H9 (cell line): ENCODE data around the gene TGFBR3L. TPM values are rescaled to one million over a fixed set of nuclear protein-coding genes. Genes with fewer than 3 reads are reported as not detected.

Experiments
- DNase-seq: peaks from one replicate; pipeline ENCODE4 v3.0.0-alpha.2; 2017
- H2AFZ ChIP-seq: one replicate; pipeline ENCODE4 v1.6.1; 2013; ENCODE audit warnings: mild to moderate bottlenecking, low read length, control low read depth, moderate library complexity
- H2AK5ac ChIP-seq: 2 replicates; pipeline ENCODE4 v1.6.1; 2013; ENCODE audit warnings: low read length, control low read depth, mixed read lengths; ENCODE audit not compliant: insufficient read length
- H2BK120ac ChIP-seq: one replicate; pipeline ENCODE4 v1.6.1; 2013; ENCODE audit warnings: low read depth, mild to moderate bottlenecking, low read length, control low read depth, inconsistent platforms; ENCODE audit not compliant: poor library complexity, severe bottlenecking
- H2BK12ac ChIP-seq: 2 replicates; pipeline ENCODE4 v1.6.1; 2013; ENCODE audit warnings: low read length, control low read depth, mixed read lengths, low read depth; ENCODE audit not compliant: insufficient read length
- H2BK15ac ChIP-seq: 2 replicates; pipeline ENCODE4 v1.6.1; 2013; ENCODE audit warnings: low read depth, low read length, control low read depth
- H2BK20ac ChIP-seq: one replicate; pipeline ENCODE4 v1.6.1; 2013; ENCODE audit warnings: low read depth, mild to moderate bottlenecking, low read length, control low read depth, inconsistent platforms; ENCODE audit not compliant: poor library complexity, severe bottlenecking
- H2BK5ac ChIP-seq: 2 replicates; pipeline ENCODE4 v1.6.1; 2013; ENCODE audit warnings: low read length, control low read depth, mixed read lengths; ENCODE audit not compliant: insufficient read length
- H3K14ac ChIP-seq: 2 replicates; pipeline ENCODE4 v1.6.1; 2013; ENCODE audit warnings: low read length, control low read depth; ENCODE audit not compliant: insufficient read depth
- H3K18ac ChIP-seq: 2 replicates; pipeline ENCODE4 v1.6.1; 2013; ENCODE audit warnings: low read depth, mild to moderate bottlenecking, mixed read lengths, low read length, control low read depth; ENCODE audit not compliant: insufficient read length
- H3K23ac ChIP-seq: 2 replicates; pipeline ENCODE4 v1.6.1; 2013; ENCODE audit warnings: low read length, control low read depth, mixed read lengths, low read depth; ENCODE audit not compliant: insufficient read length
- H3K23me2 ChIP-seq: 2 replicates; pipeline ENCODE4 v1.6.1; 2013; ENCODE audit warnings: low read depth, mild to moderate bottlenecking, mixed read lengths, low read length, control low read depth; ENCODE audit not compliant: insufficient read length, poor library complexity, severe bottlenecking
- H3K27ac ChIP-seq: 2 replicates; pipeline ENCODE4 v1.5.1; 2013; ENCODE audit warnings: low read length, control low read depth, mixed read lengths, low read depth; ENCODE audit not compliant: insufficient read length
- H3K27me3 ChIP-seq: 2 replicates; pipeline ENCODE4 v1.6.1; 2013; ENCODE audit warnings: low read length, control low read depth, inconsistent platforms; ENCODE audit not compliant: insufficient read depth
- H3K4ac ChIP-seq: 2 replicates; pipeline ENCODE4 v1.6.1; 2013; ENCODE audit warnings: low read depth, mild to moderate bottlenecking, control low read depth, inconsistent platforms, low read length, moderate library complexity
- H3K4me1 ChIP-seq: 2 replicates; pipeline ENCODE4 v1.6.1; 2013; ENCODE audit warnings: low read length, control low read depth, inconsistent platforms; ENCODE audit not compliant: insufficient read depth
- H3K4me2 ChIP-seq: 2 replicates; pipeline ENCODE4 v1.6.1; 2013; ENCODE audit warnings: low read length, control low read depth, mixed read lengths; ENCODE audit not compliant: insufficient read length, insufficient read depth
- H3K56ac ChIP-seq: 2 replicates; pipeline ENCODE4 v1.6.1; 2013; ENCODE audit warnings: low read depth, mild to moderate bottlenecking, mixed read lengths, low read length, control low read depth; ENCODE audit not compliant: insufficient read length
- H3K79me1 ChIP-seq: 2 replicates; pipeline ENCODE4 v1.6.1; 2013; ENCODE audit warnings: low read depth, mild to moderate bottlenecking, moderate library complexity, low read length, control low read depth, inconsistent platforms; ENCODE audit not compliant: insufficient read depth, poor library complexity, severe bottlenecking
- H3K79me2 ChIP-seq: 2 replicates; pipeline ENCODE4 v1.6.1; 2013; ENCODE audit warnings: low read length, control low read depth, inconsistent platforms; ENCODE audit not compliant: insufficient read depth
- H3K9ac ChIP-seq: 2 replicates; pipeline ENCODE4 v1.6.1; 2013; ENCODE audit warnings: low read length, control low read depth, mixed read lengths; ENCODE audit not compliant: insufficient read length; ENCODE audit errors: extremely low read depth
- H3K9me3 ChIP-seq: one replicate; pipeline ENCODE4 v1.6.1; 2013; ENCODE audit warnings: low read depth, low read length, inconsistent platforms; ENCODE audit not compliant: control insufficient read depth
- H3T11ph ChIP-seq: one replicate; pipeline ENCODE4 v1.6.1; 2013; ENCODE audit warnings: mild to moderate bottlenecking, low read length, control low read depth, inconsistent platforms
- H4K20me1 ChIP-seq: one replicate; pipeline ENCODE4 v1.6.1; 2013; ENCODE audit not compliant: control insufficient read depth, insufficient read length, insufficient read depth
- H4K5ac ChIP-seq: 2 replicates; pipeline ENCODE4 v1.6.1; 2013; ENCODE audit warnings: low read depth, mild to moderate bottlenecking, mixed read lengths, low read length, control low read depth; ENCODE audit not compliant: insufficient read length
- H4K8ac ChIP-seq: replicated peaks from 2 replicates; pipeline ENCODE4 v1.6.1; 2013; ENCODE audit warnings: low read length, control low read depth, mixed read lengths, low read depth; ENCODE audit not compliant: insufficient read length
- H4K91ac ChIP-seq: 2 replicates; pipeline ENCODE4 v1.6.1; 2013; ENCODE audit warnings: low read depth, mild to moderate bottlenecking, moderate library complexity, mixed read lengths, low read length, control low read depth; ENCODE audit not compliant: insufficient read length
- H3K27ac Mint-ChIP-seq, 3 experiments: 2 replicates in 2 of 3; 3 replicates in 1 of 3; pipeline ENCODE4 v1.8.0; 2020 to 2021; ENCODE audit warnings: mixed read lengths in 3 of 3, mild to moderate bottlenecking in 1 of 3, moderate library complexity in 1 of 3
- H3K27me3 Mint-ChIP-seq: 2 replicates; pipeline ENCODE4 v1.8.0; 2021; ENCODE audit warnings: low read depth, mild to moderate bottlenecking, moderate library complexity, mixed read lengths
- H3K36me3 Mint-ChIP-seq, 3 experiments: 2 replicates in 2 of 3; 3 replicates in 1 of 3; pipeline ENCODE4 v1.8.0; 2020 to 2021; ENCODE audit warnings: low read depth in 3 of 3, mixed read lengths in 3 of 3; ENCODE audit not compliant: insufficient read depth in 1 of 3
- H3K4me1 Mint-ChIP-seq, 2 experiments: 2 replicates each; pipeline ENCODE4 v1.8.0; 2020; ENCODE audit warnings: mixed read lengths in 2 of 2
- H3K4me3 Mint-ChIP-seq, 2 experiments: 2 replicates in 1 of 2; 3 replicates in 1 of 2; pipeline ENCODE4 v1.8.0; 2020 to 2021; ENCODE audit warnings: mild to moderate bottlenecking in 2 of 2, mixed read lengths in 2 of 2, moderate library complexity in 1 of 2
- H3K9me3 Mint-ChIP-seq, 2 experiments: 2 replicates in 1 of 2; 3 replicates in 1 of 2; pipeline ENCODE4 v1.8.0; 2020; ENCODE audit warnings: mild to moderate bottlenecking in 2 of 2, mixed read lengths in 2 of 2, moderate library complexity in 1 of 2
- CTCF ChIP-seq: fragments of 200-600 bp; sonication (generic); conservative IDR thresholded peaks from 3 replicates; pipeline ENCODE4 v1.8.0; 2021; ENCODE audit warnings: antibody characterized with exemption, mild to moderate bottlenecking
- WGBS: extraction: QIAGEN DNeasy Blood & Tissue Kit; methylation state at CpG from one replicate; pipeline ENCODE4 v1.1.7; 2013; ENCODE audit warnings: missing lambda C conversion rate, low lambda C conversion rate, mixed read lengths; ENCODE audit not compliant: insufficient read length; ENCODE audit errors: extremely low coverage; 5-methylcytosine and 5-hydroxymethylcytosine counted together
- total RNA-seq: library from RNA; stranded (reverse); gene quantifications from 2 replicates; pipeline ENCODE4 v1.2.1, GENCODE V29; 2021

The TGFBR3L gene
- total RNA-seq, 1 experiment from 2014 or later, result 5.5 TPM

DNA sequence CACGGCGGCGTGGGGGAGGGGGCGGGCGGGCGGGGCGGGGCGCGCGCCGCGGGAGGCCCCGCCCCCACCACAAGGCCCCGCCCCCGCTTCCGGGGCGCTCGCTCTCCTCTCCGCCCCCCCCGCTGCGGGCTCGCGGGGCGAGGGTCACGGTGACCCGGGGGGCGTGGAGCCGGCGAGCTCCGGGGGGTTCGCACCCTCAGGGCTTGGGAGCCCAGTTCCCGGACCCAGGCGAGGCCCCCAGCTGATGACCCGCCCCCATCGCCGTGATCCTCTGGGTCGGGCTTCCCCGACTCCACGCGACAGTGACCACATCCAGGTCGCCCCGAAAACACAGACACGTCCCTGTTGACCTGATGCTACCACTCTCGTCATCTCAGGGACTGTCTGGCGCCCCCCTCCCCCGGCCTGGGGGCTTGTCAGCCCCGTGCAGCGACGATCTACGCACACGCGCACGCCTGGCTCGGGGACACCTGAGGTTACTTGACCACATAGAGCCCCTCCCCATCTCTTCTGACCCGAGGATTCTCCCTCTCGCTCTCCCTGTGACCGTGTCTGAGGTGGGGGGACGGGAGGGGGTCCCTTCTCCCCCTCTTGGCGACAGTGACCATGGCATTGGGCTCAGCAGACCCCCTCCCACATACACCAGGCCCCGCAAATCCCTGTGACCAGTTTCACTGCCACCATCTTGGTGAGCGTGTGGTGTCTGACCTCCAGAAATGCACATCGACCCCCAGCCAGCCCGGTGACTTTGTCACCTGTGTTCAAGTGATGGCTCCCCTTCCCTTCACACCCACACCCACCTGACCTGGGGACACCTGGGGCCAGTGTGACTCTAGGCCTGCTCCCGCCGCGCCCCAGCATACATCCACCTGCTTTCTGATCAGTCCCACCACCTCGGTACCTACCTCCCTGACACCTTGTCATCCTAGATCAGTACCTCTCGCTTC lies 10.3 kb upstream of the TGFBR3L start:
- no peak overlapping the region for H3K4ac ChIP-seq
- DNase-seq, result no peak
- H3K4me1 Mint-ChIP-seq, result peaks cover 15 to 24% of the 10 kb centered on the region in 2 experiments
- peak overlapping the region; percentile 86 to 93 for H3K4me3 Mint-ChIP-seq
- no peaks in the 10 kb centered on the region for H4K20me1 ChIP-seq
- no peak overlapping the region for H2BK20ac ChIP-seq
- H3K23ac ChIP-seq, result no peak overlapping the region
- no peaks in the 10 kb centered on the region for H3K9me3 ChIP-seq
- peak overlapping the region; percentile 52 for H3K18ac ChIP-seq
- H2BK12ac ChIP-seq, result no peak overlapping the region
- no peaks in the 10 kb centered on the region; a peak in 3 of 5 replicates for H3K9me3 Mint-ChIP-seq
- H3K4me1 ChIP-seq, result 0 out of 2 replicates have a peak, but pooled peaks cover 4% of the 10 kb centered on the region
- H3K36me3 Mint-ChIP-seq, result peaks cover 10 to 20% (median 12%) of the 10 kb centered on the region in 3 experiments
- H3K23me2 ChIP-seq, result peaks cover 19% of the 10 kb centered on the region
- peaks cover 6% of the 10 kb centered on the region; the same call in 1 of the 2 replicates for H3K79me2 ChIP-seq
- no peak overlapping the region for H2AFZ ChIP-seq
- no peaks in the 10 kb centered on the region for H3K27me3 ChIP-seq
- no peak overlapping the region for H4K91ac ChIP-seq
- H3K27me3 Mint-ChIP-seq, result peaks cover 3% of the 10 kb centered on the region
- H2AK5ac ChIP-seq, result no peak overlapping the region
- no peak overlapping the region for H3K27ac ChIP-seq
- H3K9ac ChIP-seq, result peak overlapping the region; percentile 12
- peak overlapping the region; percentile 73 for H3K14ac ChIP-seq
- no peaks in the 10 kb centered on the region for H3K79me1 ChIP-seq
- no peak overlapping the region for H2BK5ac ChIP-seq
- WGBS, result no CpG with 5 or more reads among the region's 68 CpGs
- no peak overlapping the region for H3K56ac ChIP-seq
- H3K4me2 ChIP-seq, result peak overlapping the region; percentile 91
- no peak overlapping the region for H2BK15ac ChIP-seq
- no peak overlapping the region for H4K5ac ChIP-seq
- H3K27ac Mint-ChIP-seq, result peak overlapping the region; percentile 81 to 97 (median 94); a peak in 5 of 7 replicates
- no peak overlapping the region for H3T11ph ChIP-seq
- no peak for TF ChIP-seq CTCF
- no peak overlapping the region for H2BK120ac ChIP-seq
- no peak overlapping the region for H4K8ac ChIP-seq
